ENCODE results near the gene MYB. TPM values are rescaled to one million over a fixed set of nuclear protein-coding genes. Genes with fewer than 3 reads are reported as not detected.
"Not testable (repeated sequence)": the region's sequence is repeated elsewhere in the genome, so short reads cannot be mapped to it uniquely, and the experiment has no call there.

MYB gene
- total and polyA plus RNA-seq, 2 experiments from 2014 or later, result 0.17 to 0.36 TPM

- DNase-seq (ENCODE audit: low spot score), result peak; percentile 8
- H3K36me3 ChIP-seq (replicated peaks; ENCODE audit: insufficient read depth, low read depth), result no peaks in the 10 kb centered on the region
- WGBS (ENCODE audit: low lambda C conversion rate, missing lambda C conversion rate), result 36% methylated on average over 10 of the region's 10 CpGs
- no peaks in the 10 kb centered on the region for H3K27me3 ChIP-seq
- peak; percentile 45 for TF ChIP-seq CTCF (IDR thresholded peaks at IDR 0.05; ENCODE audit: poor library complexity)
- TF ChIP-seq EZH2phosphoT487 (IDR thresholded peaks at IDR 0.05; ENCODE audit: low read depth, severe bottlenecking, unreplicated experiment), result no peak
- TF ChIP-seq EZH2 (IDR thresholded peaks at IDR 0.05; ENCODE audit: borderline replicate concordance), result no peak
- H3K9me3 ChIP-seq (ENCODE audit: low read depth), result no peaks in the 10 kb centered on the region
- H2AFZ ChIP-seq, result no peak overlapping the region
- H3K4me1 ChIP-seq (ENCODE audit: insufficient read depth), result no peaks in the 10 kb centered on the region
- no peak overlapping the region for H3K4me3 ChIP-seq
- no peak overlapping the region for H3K27ac ChIP-seq
- H3K9me2 ChIP-seq (replicated peaks; ENCODE audit: insufficient read depth), result no peaks in the 10 kb centered on the region
- H3K79me2 ChIP-seq, result no peaks in the 10 kb centered on the region
- no peak overlapping the region for H3K4me2 ChIP-seq
- no peaks in the 10 kb centered on the region for H4K20me1 ChIP-seq (ENCODE audit: insufficient read depth, poor library complexity, severe bottlenecking)
Observed at GRCh38 chr6:135162678-135163439, 18.2 kb upstream of the MYB start.

- Histone ChIP-seq H3K27ac (no peak overlapping the region), H3K36me3 (replicated peaks; ENCODE audit: insufficient read depth, low read depth) (no peaks in the 10 kb centered on the region), H3K4me1 (ENCODE audit: insufficient read depth) (no peaks in the 10 kb centered on the region), H3K79me2 (no peaks in the 10 kb centered on the region), H4K20me1 (ENCODE audit: insufficient read depth, poor library complexity, severe bottlenecking) (no peaks in the 10 kb centered on the region), H3K4me2 (no peak overlapping the region), H2AFZ (no peak overlapping the region), H3K9me2 (replicated peaks; ENCODE audit: insufficient read depth) (no peaks in the 10 kb centered on the region), H3K4me3 (no peak overlapping the region), H3K27me3 (no peaks in the 10 kb centered on the region), H3K9me3 (ENCODE audit: low read depth) (no peaks in the 10 kb centered on the region)
- TF ChIP-seq EZH2phosphoT487 (IDR thresholded peaks at IDR 0.05; ENCODE audit: low read depth, severe bottlenecking, unreplicated experiment), result no peak
- no peak for TF ChIP-seq CTCF (IDR thresholded peaks at IDR 0.05; ENCODE audit: poor library complexity)
- no peak for TF ChIP-seq EZH2 (IDR thresholded peaks at IDR 0.05; ENCODE audit: borderline replicate concordance)
- WGBS (ENCODE audit: low lambda C conversion rate, missing lambda C conversion rate), result 91% methylated on average over 3 of the region's 3 CpGs
- no peak for DNase-seq (ENCODE audit: low spot score)
Observed at GRCh38 chr6:135163440-135163738, 17.7 kb upstream of the MYB start.

GRCh38 chr6:135164387-135164786 is 16.7 kb upstream of the MYB start:
- H3K27me3 ChIP-seq; H3K9me3 ChIP-seq (ENCODE audit: low read depth): not testable (repeated sequence)

GRCh38 chr6:135165031-135165430 is 16.1 kb upstream of the MYB start:
- no peak for DNase-seq (ENCODE audit: low spot score)
- no peak overlapping the region for H3K4me3 ChIP-seq
- no peak overlapping the region for H3K4me2 ChIP-seq
- no peaks in the 10 kb centered on the region for H3K79me2 ChIP-seq
- H3K9me3 ChIP-seq (ENCODE audit: low read depth), result no peaks in the 10 kb centered on the region
- H3K36me3 ChIP-seq (replicated peaks; ENCODE audit: insufficient read depth, low read depth), result no peaks in the 10 kb centered on the region
- no peaks in the 10 kb centered on the region for H3K4me1 ChIP-seq (ENCODE audit: insufficient read depth)
- H4K20me1 ChIP-seq (ENCODE audit: insufficient read depth, poor library complexity, severe bottlenecking), result no peaks in the 10 kb centered on the region
- no peak overlapping the region for H3K27ac ChIP-seq
- no peak overlapping the region for H2AFZ ChIP-seq
- no peaks in the 10 kb centered on the region for H3K9me2 ChIP-seq (replicated peaks; ENCODE audit: insufficient read depth)
- no peaks in the 10 kb centered on the region for H3K27me3 ChIP-seq
- TF ChIP-seq CTCF (IDR thresholded peaks at IDR 0.05; ENCODE audit: poor library complexity) (no peak), EZH2phosphoT487 (IDR thresholded peaks at IDR 0.05; ENCODE audit: low read depth, severe bottlenecking, unreplicated experiment) (no peak), EZH2 (IDR thresholded peaks at IDR 0.05; ENCODE audit: borderline replicate concordance) (no peak)
- 84% methylated on average over 2 of the region's 2 CpGs for WGBS (ENCODE audit: low lambda C conversion rate, missing lambda C conversion rate)

More at GRCh38 chr6:135164387-135164786, 16.7 kb upstream of the MYB start:
- not testable (repeated sequence) for H3K4me1 ChIP-seq (ENCODE audit: insufficient read depth); H3K36me3 ChIP-seq (replicated peaks; ENCODE audit: insufficient read depth, low read depth); H3K4me2 ChIP-seq; H3K27ac ChIP-seq; H2AFZ ChIP-seq; H3K9me2 ChIP-seq (replicated peaks; ENCODE audit: insufficient read depth); H3K79me2 ChIP-seq; H3K4me3 ChIP-seq; H4K20me1 ChIP-seq (ENCODE audit: insufficient read depth, poor library complexity, severe bottlenecking); DNase-seq (ENCODE audit: low spot score)
- WGBS (ENCODE audit: low lambda C conversion rate, missing lambda C conversion rate), result 90% methylated on average over 6 of the region's 6 CpGs

Data from hepatocyte (in vitro differentiated cells).